Right kidney (tissue), 9 donors: ENCODE measurements around the gene GNA15.
"Not testable (repeated sequence)": the region's sequence is repeated elsewhere in the genome, so short reads cannot be mapped to it uniquely, and the experiment has no call there.

Experiments used
- DNase-seq: peaks from one replicate; pipeline ENCODE4 v3.0.0-alpha.2; 2016
- long read RNA-seq, 8 donors: transcript quantifications; one replicate each; lab custom pipeline, GENCODE V29; 2026

The GNA15 gene
- long read RNA-seq, donor 1, partial matches to known transcripts: 0 of 2 reads
- long read RNA-seq, donor 1, other reads (novel, unspliced or antisense): 0 of 2 reads
- long read RNA-seq, donor 2, partial matches to known transcripts: 0 of 1 reads
- long read RNA-seq, donor 2, other reads (novel, unspliced or antisense): 0 of 1 reads
- long read RNA-seq, donor 3: 0 reads
- long read RNA-seq, donor 4, partial matches to known transcripts: 0 of 2 reads
- long read RNA-seq, donor 4, other reads (novel, unspliced or antisense): 0 of 2 reads
- long read RNA-seq, donor 5, partial matches to known transcripts: 0 of 1 reads
- long read RNA-seq, donor 5, other reads (novel, unspliced or antisense): 0 of 1 reads
- long read RNA-seq, donor 6: 0 reads
- long read RNA-seq, donor 7: 0 reads
- long read RNA-seq, donor 8: 0 reads

GRCh38 chr19:3135961-3136683 is at the start of gene GNA15:
Gene GNA15, plus strand, starts transcription at chr19:3136033. Its CDS starts 418 bp downstream, at chr19:3136451.
- no peak for DNase-seq

- DNase-seq: no peak
Observed at GRCh38 chr19:3087769-3088168, 48.1 kb upstream of the GNA15 start.

DNA sequence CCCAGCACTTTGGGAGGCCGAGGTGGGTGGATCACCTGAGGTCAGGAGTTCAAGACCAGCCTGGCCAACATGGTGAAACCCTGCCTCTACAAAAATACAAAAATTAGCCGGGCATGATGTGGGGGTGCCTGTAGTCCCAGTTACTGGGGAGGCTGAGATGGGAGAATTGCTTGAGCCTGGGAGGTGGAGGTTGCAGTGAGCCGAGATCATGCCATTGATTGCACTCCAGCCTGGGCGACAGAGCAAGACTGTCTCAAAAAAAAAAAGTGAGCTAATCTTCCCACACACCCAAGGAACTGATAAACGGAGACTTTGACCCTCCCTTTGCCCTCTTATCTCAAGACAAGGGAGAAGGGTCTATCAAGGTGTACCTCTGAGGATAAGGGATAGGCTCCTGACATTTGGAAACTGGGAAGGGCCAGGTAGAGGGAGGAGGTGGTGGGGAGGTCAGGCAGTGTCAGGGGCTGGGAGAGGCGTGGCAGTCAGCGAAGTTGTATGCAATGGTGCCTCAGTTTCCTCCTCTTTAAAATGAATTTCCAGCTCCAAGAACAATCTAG is 46.5 kb upstream of the GNA15 start:
- not testable (repeated sequence) for DNase-seq

DNA sequence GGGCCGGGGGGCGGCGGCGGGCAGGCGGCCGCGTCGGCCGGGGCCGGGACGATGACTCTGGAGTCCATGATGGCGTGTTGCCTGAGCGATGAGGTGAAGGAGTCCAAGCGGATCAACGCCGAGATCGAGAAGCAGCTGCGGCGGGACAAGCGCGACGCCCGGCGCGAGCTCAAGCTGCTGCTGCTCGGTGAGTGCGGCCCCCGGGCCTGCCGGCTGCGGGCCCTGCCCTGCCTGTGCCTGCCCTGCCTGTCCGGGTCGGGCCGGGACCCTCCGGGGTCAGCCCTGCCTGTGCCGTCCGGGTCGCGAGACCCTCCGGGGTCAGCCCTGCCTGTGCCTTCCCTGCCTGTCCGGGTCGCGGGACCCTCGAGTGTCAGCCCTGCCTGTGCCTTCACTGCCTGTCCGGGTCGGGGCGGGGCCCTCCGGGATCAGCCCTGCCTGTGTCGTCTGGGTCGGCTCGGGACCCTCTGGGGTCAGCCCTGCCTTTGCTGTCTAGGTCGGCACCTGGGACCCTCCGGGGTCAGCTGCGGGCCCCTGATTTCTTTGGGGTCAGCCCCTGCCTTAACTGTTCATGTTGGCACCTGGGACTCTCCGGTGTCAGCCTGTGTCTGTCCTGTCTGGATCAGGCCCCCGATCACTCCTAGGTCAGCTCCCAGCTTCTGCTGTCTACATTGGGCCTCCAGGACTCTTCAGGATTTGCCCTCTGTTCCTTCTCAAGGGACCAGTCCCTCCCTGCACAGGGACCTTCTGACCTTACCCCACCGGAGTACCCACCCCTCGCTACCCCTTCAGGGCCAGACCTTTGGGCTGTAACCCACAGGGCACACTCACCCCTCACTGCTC is 41.0 kb upstream of the GNA15 start:
- peak; percentile 49 for DNase-seq

GRCh38 chr19:3095441-3096191 is 40.2 kb upstream of the GNA15 start:
- no peak for DNase-seq

DNA sequence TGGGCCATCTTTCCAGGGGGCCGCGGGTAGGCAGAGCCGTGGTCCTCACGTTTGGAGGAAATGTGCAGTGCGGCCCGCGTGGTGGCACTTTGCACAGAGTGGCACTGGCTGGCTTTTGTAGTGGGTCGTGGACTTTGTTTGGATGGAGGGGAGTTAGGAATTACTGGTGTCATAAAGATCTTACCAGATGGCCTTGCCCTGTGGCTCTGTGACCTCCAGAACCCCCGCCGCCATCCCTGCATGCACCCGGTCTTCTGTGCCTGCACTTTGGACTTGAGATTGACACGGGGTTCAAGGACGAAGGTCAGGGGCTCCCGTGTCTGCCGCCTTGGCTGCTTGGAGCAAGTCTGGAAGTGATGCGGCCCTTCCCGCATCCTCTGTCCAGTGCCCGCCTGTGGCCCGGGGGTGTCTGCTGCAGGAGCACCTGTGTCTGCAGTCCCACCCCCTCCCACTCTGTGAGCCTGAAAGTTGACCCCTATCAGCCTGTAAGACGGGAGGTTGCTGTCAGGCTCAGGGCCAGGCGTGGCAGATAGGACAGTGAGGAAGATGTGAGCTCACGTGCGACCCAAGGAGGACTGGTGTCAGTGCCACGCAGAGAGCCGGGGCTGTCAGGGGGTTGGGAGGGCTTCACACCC is 39.4 kb upstream of the GNA15 start:
- no peak for DNase-seq

DNA sequence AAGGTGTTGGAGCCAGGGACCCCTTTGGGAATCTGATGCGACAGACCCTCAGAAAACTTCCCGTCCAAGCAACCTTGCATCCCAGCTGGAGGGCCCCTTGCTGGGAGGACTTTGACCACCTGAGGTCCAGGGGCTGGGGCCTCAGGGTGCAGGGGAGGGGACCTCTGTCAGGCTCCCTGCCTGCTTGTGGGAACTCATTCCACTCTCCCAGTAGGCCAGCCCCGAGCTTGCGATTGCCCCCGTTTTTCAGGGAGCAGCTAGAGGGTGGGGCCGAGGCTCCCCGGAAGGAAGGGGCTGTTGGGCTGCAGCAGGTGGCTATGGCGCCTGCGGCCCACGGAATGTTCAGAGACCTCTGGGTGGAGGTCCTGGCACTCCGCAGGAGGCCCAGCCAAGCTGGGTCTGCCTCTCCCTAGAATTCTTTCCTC is 38.9 kb upstream of the GNA15 start:
- no peak for DNase-seq

DNA sequence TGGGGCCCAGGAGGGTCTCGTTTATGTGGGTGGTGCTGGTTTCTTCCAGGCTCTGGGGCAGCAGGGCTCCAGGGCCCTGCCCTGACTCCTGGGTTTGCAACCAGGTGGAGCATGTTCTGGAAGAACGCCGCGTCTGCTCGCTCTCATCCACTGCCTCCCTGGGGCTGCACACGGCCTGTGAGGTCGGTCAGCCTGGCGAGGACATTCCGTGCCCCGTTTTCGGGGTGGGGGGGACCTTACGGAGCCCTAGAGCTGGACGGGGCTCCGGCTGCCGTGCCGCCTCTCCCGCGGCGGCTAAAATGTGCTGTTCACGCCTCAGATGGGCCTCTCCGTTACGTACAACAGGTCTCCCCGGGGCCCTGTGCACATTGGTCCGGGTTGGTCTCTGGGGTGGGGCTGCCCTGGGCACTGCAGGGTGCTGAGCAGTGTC is 38.4 kb upstream of the GNA15 start:
- no peak for DNase-seq

DNA sequence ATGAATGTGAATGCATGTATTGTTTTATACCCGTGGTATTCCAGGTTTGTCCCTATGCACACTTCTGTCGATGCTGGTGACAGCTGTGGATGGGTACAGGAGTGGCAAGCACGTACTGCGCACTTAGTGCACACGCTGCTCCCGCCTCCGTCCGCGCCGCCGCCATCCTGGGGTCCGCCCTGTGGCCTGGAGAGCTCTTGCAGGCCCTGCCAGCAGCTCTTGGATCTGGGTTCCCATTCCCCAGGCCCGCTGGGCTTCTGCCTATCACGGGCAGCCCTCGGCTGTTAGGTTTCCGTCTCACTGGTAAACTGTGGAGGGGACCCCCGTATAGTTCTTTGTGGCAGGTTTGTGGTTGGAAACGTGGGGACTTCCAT is 37.7 kb upstream of the GNA15 start:
- DNase-seq: no peak

DNA sequence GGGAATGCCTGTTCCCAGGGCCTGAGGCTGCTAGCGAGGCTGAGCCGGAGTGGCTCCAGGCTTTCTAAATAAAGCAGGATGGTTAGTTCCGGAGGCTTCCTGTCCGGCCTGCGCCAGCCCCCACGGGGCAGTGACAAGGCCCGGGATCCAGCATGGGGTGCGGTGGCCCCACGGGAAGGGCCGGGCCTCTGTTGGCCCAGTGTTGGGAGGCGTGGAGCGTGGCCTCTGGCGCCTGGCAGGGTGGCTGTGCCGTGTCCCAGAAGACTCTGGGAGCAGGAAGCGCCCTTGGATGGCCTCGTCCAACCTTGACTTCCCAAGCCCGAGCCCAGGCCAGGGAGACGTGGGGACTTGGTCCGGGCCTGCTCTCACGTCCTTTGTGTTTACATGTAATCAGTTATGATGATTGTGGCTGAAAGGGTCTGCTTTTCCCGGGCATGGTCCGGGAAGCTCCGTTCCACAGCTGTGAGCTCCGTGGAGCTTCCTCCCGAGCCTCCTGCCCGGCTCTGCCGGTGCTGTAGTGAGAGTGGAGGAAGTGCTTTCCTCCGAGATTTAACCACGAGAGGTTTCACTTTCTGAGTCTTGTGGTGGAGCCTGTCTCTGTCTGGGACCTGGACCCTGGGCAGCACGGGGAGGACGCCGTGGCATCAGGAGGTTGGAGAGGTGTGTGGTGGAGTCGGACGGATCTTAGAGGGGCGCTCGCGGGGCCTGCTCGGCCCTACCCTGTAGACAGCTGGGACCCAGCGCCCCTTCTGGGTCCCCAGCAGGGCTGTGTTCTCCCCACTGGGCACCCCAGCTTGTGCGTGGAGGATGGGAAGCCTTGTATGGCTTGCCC is 37.1 kb upstream of the GNA15 start:
- DNase-seq: no peak

DNA sequence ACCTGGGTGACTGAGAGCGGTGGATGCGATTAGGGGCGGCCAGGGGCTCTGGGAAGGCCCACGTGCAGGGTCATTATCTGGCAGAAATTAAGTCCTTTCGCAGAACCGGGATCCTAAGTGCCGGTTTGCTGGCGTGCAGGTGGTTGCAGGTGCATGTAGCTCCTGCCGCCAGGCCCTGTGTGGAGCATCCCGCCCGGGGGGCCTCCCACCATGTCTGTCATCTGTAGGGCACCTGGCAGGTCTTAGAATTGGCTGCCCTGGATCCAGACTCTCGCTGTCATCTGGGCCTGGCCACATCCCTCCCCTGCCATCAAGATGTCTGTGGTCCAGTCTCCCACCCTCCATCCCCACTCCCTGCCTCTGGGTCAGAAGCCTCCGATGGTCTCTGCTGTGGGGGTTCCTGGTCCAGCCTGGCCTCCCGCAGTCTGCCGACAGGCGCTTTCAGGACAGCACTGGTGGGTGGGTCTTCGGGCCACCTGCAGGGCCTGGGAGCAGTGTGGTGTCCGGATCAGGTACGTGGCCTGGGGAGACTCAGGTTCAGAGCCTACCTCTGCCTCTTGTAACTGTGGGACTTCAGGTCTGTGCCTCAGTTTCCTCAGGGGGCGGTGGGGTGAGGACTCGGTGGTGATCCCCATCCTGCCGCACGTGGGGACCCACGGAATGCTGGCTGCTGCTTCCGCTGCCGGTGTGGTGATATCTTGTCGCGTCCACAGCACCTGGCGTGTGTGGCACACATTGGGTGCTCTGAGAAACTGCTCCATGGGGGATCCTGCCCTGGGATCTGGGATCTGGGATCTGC is 36.3 kb upstream of the GNA15 start:
- DNase-seq: no peak

- no peak for DNase-seq
Observed at GRCh38 chr19:3100331-3100730, 35.5 kb upstream of the GNA15 start.

GRCh38 chr19:3100747-3101730 is 34.8 kb upstream of the GNA15 start:
- DNase-seq: no peak

GRCh38 chr19:3102239-3103140 is 33.3 kb upstream of the GNA15 start:
- no peak for DNase-seq

GRCh38 chr19:3104708-3104983 is 31.2 kb upstream of the GNA15 start:
- no peak for DNase-seq

DNA sequence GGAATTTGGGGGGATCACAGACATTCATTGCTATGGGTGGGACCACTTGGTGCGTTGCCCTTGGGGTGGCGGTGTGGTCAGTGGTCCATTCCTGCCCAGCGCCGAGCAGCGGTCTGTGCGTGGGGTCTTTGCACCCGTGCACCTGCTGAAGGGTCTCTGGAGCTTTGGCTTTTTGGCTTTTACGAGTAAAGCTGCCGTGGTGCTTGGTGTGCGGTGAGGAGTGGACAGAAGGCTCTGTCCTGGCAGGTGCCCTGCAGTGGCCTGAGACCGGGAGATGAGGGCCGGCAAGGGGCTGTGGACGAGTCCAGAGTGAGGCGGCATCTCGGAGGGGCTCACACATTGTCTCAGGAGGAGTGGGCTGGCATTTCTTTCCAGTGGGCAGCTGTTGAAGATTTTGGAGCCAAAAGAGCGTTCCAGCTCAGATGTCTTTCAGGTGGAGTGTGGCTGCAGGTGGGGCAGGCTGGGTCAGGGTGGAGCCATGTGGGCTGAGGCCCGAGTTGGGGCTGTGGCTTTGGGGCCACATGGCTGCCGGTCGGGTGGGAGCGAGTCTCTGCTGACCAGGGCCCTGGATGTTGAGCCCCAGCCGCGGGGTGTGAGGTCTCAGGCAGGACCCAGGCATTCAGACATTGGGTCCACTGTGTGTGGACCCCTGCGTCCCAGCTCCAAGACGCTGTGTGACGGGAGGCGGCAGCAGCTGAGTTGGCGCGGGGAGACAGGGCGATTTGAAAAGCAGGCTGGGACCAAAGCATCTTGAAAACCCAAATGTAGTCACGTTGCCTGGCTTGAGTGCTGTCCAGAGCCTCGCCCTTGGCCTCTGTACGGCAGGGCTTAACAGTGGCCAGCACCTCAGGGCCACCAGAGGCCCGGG is 30.0 kb upstream of the GNA15 start:
- no peak for DNase-seq
